GM20431 (cell line): ENCODE measurements around the gene RHOBTB1.
"Not testable (repeated sequence)": the region's sequence is repeated elsewhere in the genome, so short reads cannot be mapped to it uniquely, and the experiment has no call there.

Experiments used
- in situ Hi-C: fragments of 300-500 bp; cut with MseI, MboI; formaldehyde crosslinking; loops from one replicate; pipeline ENCODE4 v1.15.0; 2020; ENCODE audit warnings: low sequenced_read_pairs; ENCODE audit not compliant: unreplicated experiment

The RHOBTB1 gene

DNA sequence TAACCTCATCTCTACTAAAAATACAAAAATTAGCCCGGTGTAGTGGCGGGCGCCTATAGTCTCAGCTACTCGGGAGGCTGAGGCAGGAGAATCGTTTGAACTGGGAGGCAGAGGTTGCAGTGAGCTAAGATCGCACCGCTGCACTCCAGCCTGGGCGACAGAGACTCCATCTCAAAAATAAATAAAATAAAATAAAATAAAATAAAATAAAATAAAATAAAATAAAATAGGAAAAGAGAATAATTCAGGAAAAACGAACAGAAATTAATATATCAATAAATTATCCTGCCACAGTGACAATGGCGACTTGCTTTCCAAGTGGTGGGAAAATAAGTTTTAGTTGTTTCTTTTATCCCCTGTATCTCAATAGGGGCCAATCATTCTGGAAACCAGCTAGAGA is 102.8 kb downstream of the RHOBTB1 start:
- in situ Hi-C loops, result not testable (repeated sequence)

DNA sequence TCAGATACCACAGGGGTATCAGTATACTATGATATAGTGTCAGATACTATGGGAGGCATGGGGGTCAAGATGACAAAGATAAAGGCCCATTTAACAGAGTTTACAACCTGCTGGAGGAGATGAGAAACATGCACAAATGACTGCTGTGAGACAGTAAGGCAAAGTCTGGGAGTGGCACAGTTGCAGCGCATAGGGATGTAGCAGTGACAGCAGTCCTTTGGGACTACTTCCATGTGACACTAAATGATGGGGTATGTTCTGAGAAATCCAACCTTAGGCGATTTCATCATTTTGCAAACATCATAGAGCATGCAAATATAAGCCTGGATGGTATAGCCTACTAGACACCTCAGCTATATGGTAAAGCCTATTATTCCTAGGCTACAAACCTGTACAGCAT is 108.9 kb downstream of the RHOBTB1 start:
- in situ Hi-C loops, result no loop called here

DNA sequence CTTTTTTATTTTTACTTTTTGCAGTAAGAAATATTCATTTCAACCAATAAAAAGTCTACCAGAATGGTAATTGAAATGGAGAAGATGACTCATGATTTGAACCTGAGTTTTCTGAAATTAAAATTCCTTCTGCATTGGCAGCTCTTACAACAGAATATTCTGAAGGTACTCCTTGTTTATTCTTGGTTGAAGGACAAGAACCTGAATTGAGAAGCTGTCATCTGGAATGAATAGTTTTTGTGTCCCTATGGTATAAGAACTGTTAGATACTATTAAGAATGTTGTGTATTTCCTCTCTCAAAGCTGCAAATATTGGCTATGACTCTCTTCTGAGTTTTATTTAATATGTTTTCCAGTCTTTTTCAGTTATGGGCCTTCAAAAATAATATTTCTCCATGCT is 109.6 kb downstream of the RHOBTB1 start:
- in situ Hi-C loops, result no loop called here

DNA sequence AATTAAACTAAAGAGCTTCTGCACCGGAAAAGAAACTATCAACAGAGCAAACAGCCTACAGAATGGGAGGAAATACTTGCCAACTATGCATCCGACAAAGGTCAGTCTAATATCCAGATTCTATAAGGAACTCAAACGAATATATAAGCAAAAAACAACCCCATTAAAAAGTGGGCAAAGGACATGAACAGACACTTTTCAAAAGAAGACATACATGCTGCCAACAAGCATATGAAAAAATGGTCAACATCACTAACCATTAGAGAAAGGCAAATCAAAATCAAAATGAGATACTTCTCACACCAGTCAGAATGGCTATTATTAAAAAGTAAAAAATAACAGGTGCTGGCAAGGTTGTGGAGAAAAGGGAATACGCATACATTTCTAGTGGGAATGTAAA is 111.8 kb downstream of the RHOBTB1 start:
- in situ Hi-C loops, result not testable (repeated sequence)

DNA sequence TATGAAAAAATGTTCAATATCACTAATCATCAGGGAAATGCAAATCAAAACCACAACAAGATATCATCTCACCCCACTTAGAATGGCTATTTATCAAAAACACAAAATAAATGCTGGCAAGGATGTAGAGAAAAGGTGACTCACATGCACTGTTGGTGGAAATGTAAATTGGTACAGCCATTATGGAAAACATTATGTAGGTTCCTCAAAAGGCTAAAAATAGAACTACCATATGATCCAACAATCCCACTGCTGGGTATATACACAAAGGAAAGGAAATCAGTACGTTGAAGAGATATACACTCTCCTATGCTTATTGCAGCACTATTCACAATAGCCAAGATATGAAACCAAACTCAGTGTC is 115.5 kb downstream of the RHOBTB1 start:
- in situ Hi-C loops, result no loop called here

DNA sequence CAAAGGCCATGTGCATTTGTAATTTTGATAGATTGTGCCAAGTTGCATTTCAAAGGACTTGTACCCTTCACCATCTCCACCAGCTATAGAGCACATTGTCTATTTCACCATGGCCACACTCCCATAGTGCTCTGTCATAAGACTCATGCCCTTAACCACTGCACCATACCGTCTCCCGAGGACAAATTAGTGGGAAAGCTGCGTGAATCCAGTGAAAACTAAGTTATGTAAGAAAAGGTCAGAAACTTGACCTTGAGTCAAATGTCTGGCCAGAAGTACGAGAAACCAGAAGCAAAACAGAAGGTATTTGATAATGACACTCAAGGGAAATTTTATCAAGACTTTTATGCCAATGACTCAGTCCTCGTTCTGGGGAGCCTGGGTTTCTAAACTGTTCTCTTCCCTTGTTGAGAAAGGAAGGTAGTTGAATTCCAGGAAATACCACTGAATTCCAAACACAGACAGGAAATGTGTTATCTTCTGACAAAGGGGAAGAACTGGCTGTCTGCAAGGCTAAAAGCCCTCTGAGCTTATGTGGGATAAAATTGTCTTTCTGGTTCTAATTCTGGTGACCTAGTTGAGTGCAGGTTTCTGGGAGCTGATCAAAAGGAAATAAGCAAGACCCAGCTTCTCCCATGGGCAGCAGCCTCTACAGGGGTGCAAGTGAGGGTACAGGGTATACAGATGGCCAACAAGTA is 116.0 kb downstream of the RHOBTB1 start:
- in situ Hi-C loops, result no loop called here

DNA sequence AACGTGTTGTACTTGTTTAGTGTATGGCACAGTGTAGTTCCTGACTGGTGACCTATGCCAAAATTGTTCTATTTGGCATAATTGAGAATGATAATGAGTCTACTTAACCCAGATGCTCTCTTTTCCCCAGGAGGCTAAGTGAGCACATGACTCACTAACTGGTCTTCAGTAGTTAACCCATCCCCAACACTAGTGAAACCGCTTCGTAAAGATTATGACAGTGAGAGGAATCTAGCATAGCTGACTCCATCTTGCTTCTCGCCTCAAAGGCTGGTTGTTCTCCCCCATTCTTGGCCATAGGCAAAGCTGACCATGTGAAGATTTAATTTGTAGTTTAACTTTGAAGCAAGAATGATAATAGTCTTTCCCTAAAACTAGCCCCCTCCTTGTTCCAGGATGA is 118.5 kb downstream of the RHOBTB1 start:
- in situ Hi-C loops, result no loop called here

DNA sequence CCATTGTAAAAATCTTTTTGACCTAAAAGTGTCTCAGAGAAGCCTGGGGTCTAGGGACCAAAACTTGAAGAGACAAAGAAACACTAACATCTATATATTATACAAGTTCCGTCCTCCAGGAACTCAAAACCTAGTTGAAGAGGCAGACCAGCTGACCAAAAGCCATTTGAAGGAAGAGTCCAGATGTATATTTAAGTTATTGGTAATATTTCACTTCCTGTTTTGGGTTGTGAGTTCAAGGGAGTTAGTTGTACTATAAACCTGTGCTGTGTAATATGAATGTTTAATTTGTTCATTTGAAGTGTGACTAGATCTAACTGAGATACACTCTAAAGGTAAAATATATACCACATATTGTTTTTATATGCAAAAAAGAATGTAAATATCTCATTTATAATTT is 120.7 kb downstream of the RHOBTB1 start:
- in situ Hi-C loops, result loop anchor here (25.0 kb wide), 1 partner anchor 139 kb away; no protein-coding TSS in a partner anchor

DNA sequence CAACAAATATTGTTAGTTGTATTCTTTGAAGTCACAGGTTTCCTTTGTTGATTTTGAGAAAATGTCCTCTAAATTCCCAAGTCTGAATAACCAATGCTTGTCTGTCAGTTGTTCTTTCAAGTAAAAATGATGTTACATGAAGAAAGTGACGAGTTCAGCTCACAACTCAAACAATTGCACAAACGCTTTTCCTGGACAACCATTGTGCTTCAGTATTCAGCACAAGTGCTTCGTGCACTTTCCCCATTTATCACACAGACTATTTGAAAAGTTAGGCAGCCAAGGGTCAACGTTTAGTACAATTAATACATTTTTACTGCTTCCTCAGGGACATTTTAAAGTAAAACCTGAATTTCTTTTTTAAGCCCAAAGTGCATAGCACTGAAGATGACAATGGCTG is 121.2 kb downstream of the RHOBTB1 start:
- in situ Hi-C loops, result loop anchor here (25.0 kb wide), 1 partner anchor 139 kb away; no protein-coding TSS in a partner anchor

DNA sequence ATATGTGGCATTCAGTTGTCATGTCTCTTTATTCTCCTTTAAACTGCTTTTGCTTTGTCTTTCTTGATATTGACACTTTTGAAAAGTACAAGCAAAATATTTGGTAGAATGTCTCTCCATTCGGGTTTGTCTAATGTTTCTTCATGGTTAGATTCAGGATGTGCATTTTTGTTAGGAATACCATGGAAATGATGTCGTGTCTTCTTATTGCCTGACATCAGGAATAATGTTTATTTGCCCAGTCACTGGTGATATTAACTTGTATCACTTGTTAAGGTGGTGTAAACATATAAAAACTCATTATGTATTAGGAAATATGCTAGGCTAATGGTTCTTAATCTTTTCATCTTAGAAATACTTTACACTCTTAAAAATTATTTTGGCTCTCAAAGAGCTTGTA is 122.3 kb downstream of the RHOBTB1 start:
- in situ Hi-C loops, result loop anchor here (25.0 kb wide), 1 partner anchor 141 kb away; no protein-coding TSS in a partner anchor

DNA sequence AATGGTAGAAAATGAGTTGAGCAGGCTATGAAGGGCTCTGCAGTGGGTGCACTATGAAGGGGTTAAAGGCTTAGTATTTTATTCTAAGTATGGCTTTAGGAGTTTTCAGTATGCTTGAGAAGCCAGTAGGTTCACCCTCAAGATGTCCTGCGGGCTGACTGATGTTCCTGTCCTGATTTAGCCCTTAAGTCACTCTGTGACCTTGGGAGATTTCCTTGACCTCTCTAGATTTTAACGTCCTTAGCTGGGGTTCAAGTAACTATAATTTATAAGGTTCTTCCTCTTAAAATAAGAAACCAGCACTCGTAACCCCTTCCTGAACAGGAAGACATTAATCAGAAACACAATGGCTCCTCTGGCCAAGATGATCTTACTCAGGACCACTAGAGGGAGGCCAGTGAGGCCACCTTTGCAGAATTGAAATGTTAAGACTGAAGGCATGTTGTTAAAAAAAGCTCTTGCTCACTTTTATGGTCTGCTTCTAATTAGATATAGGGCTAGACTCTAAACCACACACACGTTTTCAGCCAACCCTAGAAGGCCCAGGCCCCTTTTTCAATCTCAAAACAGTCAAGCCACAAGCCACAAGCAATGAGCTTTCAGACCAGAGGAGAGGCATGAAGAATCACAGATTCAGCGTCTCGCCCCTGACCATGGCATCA is 123.8 kb downstream of the RHOBTB1 start:
- in situ Hi-C loops, result loop anchor here (25.0 kb wide), 1 partner anchor 142 kb away; no protein-coding TSS in a partner anchor
